Mesenchymal stem cell (in vitro differentiated cells and primary cell): ENCODE measurements around the gene JCHAIN.

Source experiments
- DNase-seq: peaks from one replicate; pipeline ENCODE4 v3.0.0-alpha.2; 2013
- H2AFZ ChIP-seq: one replicate; pipeline ENCODE4 v1.6.1; 2013; ENCODE audit warnings: low read depth, mild to moderate bottlenecking, control low read depth, inconsistent platforms, low read length, moderate library complexity
- H2AK5ac ChIP-seq: 2 replicates; pipeline ENCODE4 v1.6.1; 2013; ENCODE audit warnings: low read length, moderate library complexity, mild to moderate bottlenecking, inconsistent platforms; ENCODE audit not compliant: severe bottlenecking
- H2BK120ac ChIP-seq: one replicate; pipeline ENCODE4 v1.6.1; 2013; ENCODE audit warnings: low read depth, mild to moderate bottlenecking, inconsistent platforms, low read length, moderate library complexity
- H2BK12ac ChIP-seq, 2 experiments: one replicate each; pipeline ENCODE4 v1.6.1; 2013; ENCODE audit warnings: inconsistent platforms in 2 of 2, low read length in 2 of 2, mild to moderate bottlenecking in 2 of 2, moderate library complexity in 2 of 2, control low read depth in 1 of 2
- H2BK15ac ChIP-seq: one replicate; pipeline ENCODE4 v1.6.1; 2013; ENCODE audit warnings: mild to moderate bottlenecking, low read depth, inconsistent platforms; ENCODE audit not compliant: poor library complexity, severe bottlenecking
- H2BK5ac ChIP-seq: 2 replicates; pipeline ENCODE4 v1.6.1; 2013; ENCODE audit warnings: low read depth, mild to moderate bottlenecking, low read length, control low read depth, inconsistent platforms; ENCODE audit not compliant: poor library complexity, severe bottlenecking
- H3K14ac ChIP-seq, 2 experiments: one replicate each; pipeline ENCODE4 v1.6.1; 2013; ENCODE audit warnings: inconsistent platforms in 2 of 2, low read length in 2 of 2, control low read depth in 1 of 2, mild to moderate bottlenecking in 1 of 2, moderate library complexity in 1 of 2
- H3K18ac ChIP-seq, 2 experiments: one replicate each; pipeline ENCODE4 v1.6.1; 2013; ENCODE audit warnings: inconsistent platforms in 2 of 2, low read length in 2 of 2, control low read depth in 1 of 2, low read depth in 1 of 2, mild to moderate bottlenecking in 1 of 2
- H3K23ac ChIP-seq, 2 experiments: one replicate each; pipeline ENCODE4 v1.6.1; 2013; ENCODE audit warnings: inconsistent platforms in 2 of 2, low read length in 2 of 2, mild to moderate bottlenecking in 2 of 2, moderate library complexity in 2 of 2, control low read depth in 1 of 2
- H3K27ac ChIP-seq: 2 replicates; pipeline ENCODE4 v1.5.1; 2013; ENCODE audit warnings: mild to moderate bottlenecking, moderate library complexity, low read length, control low read depth, inconsistent platforms; ENCODE audit not compliant: poor library complexity, severe bottlenecking
- H3K27me3 ChIP-seq, 2 experiments: 2 replicates each; pipeline versions ENCODE4 v1.6.1 to v1.7.0; 2013; ENCODE audit warnings: low read length in 2 of 2, mild to moderate bottlenecking in 2 of 2, moderate library complexity in 2 of 2, control low read depth in 1 of 2, inconsistent platforms in 1 of 2; ENCODE audit not compliant: control insufficient read depth in 1 of 2, insufficient read depth in 1 of 2
- H3K36me3 ChIP-seq, 2 experiments: 2 replicates each; pipeline versions ENCODE4 v1.6.1 to v1.7.0; 2013; ENCODE audit warnings: low read length in 2 of 2, control low read depth in 1 of 2, inconsistent platforms in 1 of 2, low read depth in 1 of 2, mild to moderate bottlenecking in 1 of 2; ENCODE audit not compliant: insufficient read depth in 2 of 2, control insufficient read depth in 1 of 2
- H3K4ac ChIP-seq, 2 experiments: one replicate each; pipeline ENCODE4 v1.6.1; 2013; ENCODE audit warnings: inconsistent platforms in 2 of 2, low read length in 2 of 2, mild to moderate bottlenecking in 2 of 2, moderate library complexity in 2 of 2, control low read depth in 1 of 2, low read depth in 1 of 2
- H3K4me1 ChIP-seq: 2 replicates; pipeline ENCODE4 v1.6.1; 2013; ENCODE audit warnings: low read depth, low read length, control low read depth; ENCODE audit not compliant: control insufficient read depth, insufficient read depth
- H3K4me2 ChIP-seq: 2 replicates; pipeline ENCODE4 v1.6.1; 2013; ENCODE audit warnings: low read length, mild to moderate bottlenecking, inconsistent platforms; ENCODE audit not compliant: poor library complexity, severe bottlenecking
- H3K4me3 ChIP-seq, 2 experiments: 2 replicates each; pipeline versions ENCODE4 v1.5.1 to v1.7.0; 2013; ENCODE audit warnings: low read length in 2 of 2, mild to moderate bottlenecking in 2 of 2, control low read depth in 1 of 2, low read depth in 1 of 2; ENCODE audit not compliant: insufficient read depth in 1 of 2
- H3K79me1 ChIP-seq: replicated peaks from 2 replicates; pipeline ENCODE4 v1.6.1; 2013; ENCODE audit warnings: mild to moderate bottlenecking, control low read depth, low read length, inconsistent platforms; ENCODE audit not compliant: poor library complexity, severe bottlenecking
- H3K9ac ChIP-seq: 2 replicates; pipeline ENCODE4 v1.7.0; 2013; ENCODE audit warnings: mild to moderate bottlenecking, low read length, moderate library complexity
- H3K9me3 ChIP-seq: 2 replicates; pipeline ENCODE4 v1.7.0; 2013; ENCODE audit warnings: mild to moderate bottlenecking, low read length; ENCODE audit not compliant: control insufficient read depth
- H4K8ac ChIP-seq: one replicate; pipeline ENCODE4 v1.6.1; 2013; ENCODE audit warnings: inconsistent platforms, mild to moderate bottlenecking, low read length, moderate library complexity
- H4K91ac ChIP-seq: one replicate; pipeline ENCODE4 v1.6.1; 2013; ENCODE audit warnings: mild to moderate bottlenecking, low read length, inconsistent platforms
- WGBS: methylation state at CpG from one replicate; pipeline ENCODE4 v1.1.7; 2013; ENCODE audit warnings: mixed read lengths; 5-methylcytosine and 5-hydroxymethylcytosine counted together

The JCHAIN gene

GRCh38 chr4:70712604-70713452, 46.5 kb upstream of the JCHAIN start:
- Histone ChIP-seq H3K27ac (no peak overlapping the region), H4K8ac (no peak overlapping the region), H3K27me3 (no peaks in the 10 kb centered on the region), H2BK15ac (no peak overlapping the region), H2BK120ac (no peak overlapping the region), H3K14ac (no peak overlapping the region), H2BK12ac (no peak overlapping the region), H3K36me3 (no peaks in the 10 kb centered on the region), H3K4me1 (peaks cover 3% of the 10 kb centered on the region), H2BK5ac (no peak overlapping the region), H2AK5ac (no peak overlapping the region), H3K4me3 (no peak overlapping the region), H3K4ac (no peak overlapping the region), H3K18ac (no peak overlapping the region), H3K4me2 (no peak overlapping the region), H4K91ac (no peak overlapping the region), H3K9me3 (no peaks in the 10 kb centered on the region), H3K23ac (no peak overlapping the region), H3K79me1 (peaks cover 31% of the 10 kb centered on the region), H2AFZ (no peak overlapping the region), H3K9ac (no peak overlapping the region)
- WGBS = 100% methylated on average over 2 of the region's 7 CpGs
- no peak for DNase-seq

GRCh38 chr4:70712150-70712549, 45.8 kb upstream of the JCHAIN start:
- H3K27me3 ChIP-seq = no peaks in the 10 kb centered on the region
- no peak overlapping the region for H3K18ac ChIP-seq
- no peak overlapping the region for H3K27ac ChIP-seq
- no peak for DNase-seq
- H2AK5ac ChIP-seq = no peak overlapping the region
- no peak overlapping the region for H2BK120ac ChIP-seq
- no peak overlapping the region for H4K8ac ChIP-seq
- H3K4me1 ChIP-seq = peaks cover 5% of the 10 kb centered on the region
- no peak overlapping the region for H2BK15ac ChIP-seq
- no CpG with 5 or more reads among the region's 3 CpGs for WGBS
- no peak overlapping the region for H3K9ac ChIP-seq
- H3K9me3 ChIP-seq = no peaks in the 10 kb centered on the region
- H3K14ac ChIP-seq = no peak overlapping the region
- H2BK5ac ChIP-seq = no peak overlapping the region
- no peak overlapping the region for H2AFZ ChIP-seq
- H3K4me2 ChIP-seq = no peak overlapping the region
- peaks cover 28% of the 10 kb centered on the region for H3K79me1 ChIP-seq
- no peak overlapping the region for H3K4me3 ChIP-seq
- H2BK12ac ChIP-seq = no peak overlapping the region
- H3K4ac ChIP-seq = no peak overlapping the region
- no peak overlapping the region for H3K23ac ChIP-seq
- no peak overlapping the region for H4K91ac ChIP-seq
- H3K36me3 ChIP-seq = no peaks in the 10 kb centered on the region

- H3K4me2 ChIP-seq = no peak overlapping the region
- H3K4me3 ChIP-seq = no peak overlapping the region
- H3K27ac ChIP-seq = no peak overlapping the region
- H2BK5ac ChIP-seq = no peak overlapping the region
- H3K4me1 ChIP-seq = peaks cover 6% of the 10 kb centered on the region
- H3K9ac ChIP-seq = no peak overlapping the region
- no peak overlapping the region for H2BK120ac ChIP-seq
- no peak overlapping the region for H2BK15ac ChIP-seq
- no peaks in the 10 kb centered on the region for H3K36me3 ChIP-seq
- H3K4ac ChIP-seq = no peak overlapping the region
- no peak overlapping the region for H3K23ac ChIP-seq
- H2BK12ac ChIP-seq = no peak overlapping the region
- no peak overlapping the region for H3K18ac ChIP-seq
- no peak overlapping the region for H4K91ac ChIP-seq
- no peak overlapping the region for H3K14ac ChIP-seq
- H3K9me3 ChIP-seq = no peaks in the 10 kb centered on the region
- H2AK5ac ChIP-seq = no peak overlapping the region
- no peaks in the 10 kb centered on the region for H3K27me3 ChIP-seq
- 84% methylated on average over 2 of the region's 3 CpGs for WGBS
- peaks cover 27% of the 10 kb centered on the region for H3K79me1 ChIP-seq
- DNase-seq = no peak
- no peak overlapping the region for H4K8ac ChIP-seq
- H2AFZ ChIP-seq = no peak overlapping the region
Measured at GRCh38 chr4:70711599-70711998, 45.3 kb upstream of the JCHAIN start.

GRCh38 chr4:70709611-70710205, 43.4 kb upstream of the JCHAIN start:
- 100% methylated on average over 5 of the region's 7 CpGs for WGBS
- Histone ChIP-seq H4K91ac (no peak overlapping the region), H4K8ac (no peak overlapping the region), H3K27ac (no peak overlapping the region), H3K9ac (no peak overlapping the region), H2BK5ac (no peak overlapping the region), H2BK12ac (no peak overlapping the region), H3K4ac (no peak overlapping the region), H3K4me2 (no peak overlapping the region), H2AK5ac (no peak overlapping the region), H3K23ac (no peak overlapping the region), H3K4me3 (no peak overlapping the region), H3K36me3 (no peaks in the 10 kb centered on the region), H3K14ac (no peak overlapping the region), H3K27me3 (no peaks in the 10 kb centered on the region), H2BK15ac (no peak overlapping the region), H2AFZ (no peak overlapping the region), H3K18ac (no peak overlapping the region), H3K4me1 (peaks cover 3% of the 10 kb centered on the region), H3K9me3 (no peaks in the 10 kb centered on the region), H3K79me1 (peaks cover 22% of the 10 kb centered on the region), H2BK120ac (no peak overlapping the region)
- DNase-seq = no peak
